H1 (cell line): Measurements from ENCODE around the gene APBA3. TPM values are rescaled to one million over a fixed set of nuclear protein-coding genes. Genes with fewer than 3 reads are reported as not detected.

ENCODE experiments used
- GABPA ChIP-seq: IDR thresholded peaks from 2 replicates; pipeline ENCODE4 v1.6.1; 2011; ENCODE audit warnings: mild to moderate bottlenecking, low read length, moderate library complexity, borderline replicate concordance; ENCODE audit not compliant: insufficient read depth
- TAF7 ChIP-seq: optimal IDR thresholded peaks from 2 replicates; pipeline ENCODE3; 2011; ENCODE audit warnings: low read depth, mild to moderate bottlenecking, inconsistent platforms, low read length, moderate library complexity, borderline replicate concordance
- YY1 ChIP-seq: IDR thresholded peaks from 2 replicates; pipeline ENCODE4 v1.6.1; 2011; ENCODE audit warnings: low read depth, mild to moderate bottlenecking, low read length
- polyA plus RNA-seq, 7 experiments: library from polyadenylated mRNA; depleted of rRNA in 3 of 7; stranded (reverse) in 5 of 7; unstranded in 2 of 7; fragments of >200 nt in 5 of 7; fragments of 200-250 nt in 2 of 7; gene quantifications; 1 replicate in 5 of 7; 2 replicates in 1 of 7; 4 replicates in 1 of 7; pipeline versions ENCODE4 v1.2.1 to v1.2.3, GENCODE V29; 2011 to 2013; ENCODE audit warnings: missing spikeins in 2 of 7, mixed read lengths in 2 of 7
- total RNA-seq: library from RNA; stranded (reverse); fragmentation: NEBNext Ultra II Directional; extraction: Animal tissue kit (Norgen Biotek cat#: 25700); gene quantifications from 2 replicates; pipeline ENCODE4 v1.2.1, GENCODE V29; 2021

Gene APBA3
- total and polyA plus RNA-seq, 2 of the 8 experiments (the other 6 are each of a cell fraction or from before 2014, with no cell fraction given): 21.4 to 36.9 TPM

- TF ChIP-seq GABPA (no peak), TAF7 (no peak), YY1 (no peak)
Measured at GRCh38 chr19:3736106-3736724, 25.3 kb downstream of the APBA3 start (continued).
